ENCODE data around the gene ROR2. TPM values are rescaled to one million over a fixed set of nuclear protein-coding genes. Genes with fewer than 3 reads are reported as not detected.
"Not testable (repeated sequence)": the region's sequence is repeated elsewhere in the genome, so short reads cannot be mapped to it uniquely, and the experiment has no call there.

ROR2 gene
- total and polyA plus RNA-seq, 2 experiments from 2014 or later, result 7.1 to 12.9 TPM

GRCh38 chr9:91643481-91644077, 306.4 kb downstream of the ROR2 start:
- Histone ChIP-seq H3K79me2 (ENCODE audit: insufficient read depth) (no peaks in the 10 kb centered on the region), H3K4me2 (ENCODE audit: unreplicated experiment) (no peak overlapping the region), H3K9me2 (ENCODE audit: insufficient read depth) (no peaks in the 10 kb centered on the region), H2AFZ (no peak overlapping the region), H3K9ac (no peak overlapping the region), H3K9me3 (ENCODE audit: low read depth) (no peaks in the 10 kb centered on the region), H3K4me1 (ENCODE audit: insufficient read depth) (no peaks in the 10 kb centered on the region), H3K4me3 (no peak overlapping the region), H3K36me3 (ENCODE audit: low read depth) (no peaks in the 10 kb centered on the region), H3K27me3 (replicated peaks; ENCODE audit: insufficient read depth) (peaks cover 10% of the 10 kb centered on the region; the same call in 1 of the 2 replicates), H3F3A (ENCODE audit: insufficient read depth) (no peaks in the 10 kb centered on the region), H3K27ac (no peak overlapping the region), H4K20me1 (ENCODE audit: insufficient read depth) (no peaks in the 10 kb centered on the region)
- 42 to 49% methylated on average over 7 of the region's 7 CpGs for WGBS, 2 experiments (ENCODE audit: low coverage in 1 of 2, low lambda C conversion rate in 2 of 2, missing lambda C conversion rate in 2 of 2)
- DNase-seq, result peak; percentile 10
- in situ Hi-C loops (cut with MboI), result no loop called here
- TF ChIP-seq EZH2 (IDR thresholded peaks at IDR 0.05; ENCODE audit: insufficient read depth, poor library complexity, severe bottlenecking) (no peak), EZH2phosphoT487 (IDR thresholded peaks at IDR 0.05; ENCODE audit: insufficient read depth, low read depth) (no peak)

GRCh38 chr9:91642771-91643170, 307.3 kb downstream of the ROR2 start:
- in situ Hi-C loops (cut with MboI), result no loop called here
- H3K4me3 ChIP-seq, result no peak overlapping the region
- WGBS, 2 experiments (ENCODE audit: low coverage in 1 of 2, low lambda C conversion rate in 2 of 2, missing lambda C conversion rate in 2 of 2), result 77 to 79% methylated on average over 5 of the region's 5 CpGs

DNA sequence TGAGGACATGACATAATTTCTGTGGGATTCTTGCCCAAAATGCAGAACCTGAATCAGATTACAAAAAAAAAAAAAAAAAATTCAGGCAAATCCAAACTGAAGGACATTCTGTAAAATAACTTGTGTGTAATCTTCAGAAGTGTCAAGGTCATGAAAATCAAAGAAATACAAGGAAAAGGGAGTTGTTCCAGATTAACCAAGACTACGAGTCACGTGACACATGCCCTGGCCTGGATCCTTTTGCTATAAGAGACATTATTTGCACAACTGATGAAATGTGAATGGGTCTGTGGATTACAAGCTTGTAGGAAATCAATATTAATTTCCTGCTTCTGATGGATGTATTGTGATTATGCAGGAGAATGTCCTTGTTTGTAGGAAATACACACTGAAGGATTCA, 309.6 kb downstream of the ROR2 start:
- no peak overlapping the region for H3K4me2 ChIP-seq (ENCODE audit: unreplicated experiment)
- DNase-seq, result no peak
- no peaks in the 10 kb centered on the region for H3K9me2 ChIP-seq (ENCODE audit: insufficient read depth)
- no peak overlapping the region for H3K27ac ChIP-seq
- H3K9ac ChIP-seq, result no peak overlapping the region
- H3K36me3 ChIP-seq (ENCODE audit: low read depth), result no peaks in the 10 kb centered on the region
- no peaks in the 10 kb centered on the region for H3K9me3 ChIP-seq (ENCODE audit: low read depth)
- H3K4me1 ChIP-seq (ENCODE audit: insufficient read depth), result no peaks in the 10 kb centered on the region
- TF ChIP-seq EZH2 (IDR thresholded peaks at IDR 0.05; ENCODE audit: insufficient read depth, poor library complexity, severe bottlenecking) (no peak), EZH2phosphoT487 (IDR thresholded peaks at IDR 0.05; ENCODE audit: insufficient read depth, low read depth) (no peak)
- 46% methylated on average over 2 of the region's 2 CpGs for WGBS, 2 experiments (ENCODE audit: low coverage in 1 of 2, low lambda C conversion rate in 2 of 2, missing lambda C conversion rate in 2 of 2)
- in situ Hi-C loops (cut with MboI), result no loop called here
- H3K27me3 ChIP-seq (replicated peaks; ENCODE audit: insufficient read depth), result no peaks in the 10 kb centered on the region; the same call in 1 of the 2 replicates
- no peak overlapping the region for H3K4me3 ChIP-seq
- no peaks in the 10 kb centered on the region for H3K79me2 ChIP-seq (ENCODE audit: insufficient read depth)
- H3F3A ChIP-seq (ENCODE audit: insufficient read depth), result no peaks in the 10 kb centered on the region
- H2AFZ ChIP-seq, result no peak overlapping the region
- H4K20me1 ChIP-seq (ENCODE audit: insufficient read depth), result no peaks in the 10 kb centered on the region

More at GRCh38 chr9:91642771-91643170, 307.3 kb downstream of the ROR2 start:
- TF ChIP-seq EZH2phosphoT487 (IDR thresholded peaks at IDR 0.05; ENCODE audit: insufficient read depth, low read depth) (no peak), EZH2 (IDR thresholded peaks at IDR 0.05; ENCODE audit: insufficient read depth, poor library complexity, severe bottlenecking) (no peak)
- Histone ChIP-seq H3K27ac (no peak overlapping the region), H3K4me1 (ENCODE audit: insufficient read depth) (no peaks in the 10 kb centered on the region), H3K9ac (no peak overlapping the region), H3K27me3 (replicated peaks; ENCODE audit: insufficient read depth) (peaks cover 10% of the 10 kb centered on the region; the same call in 1 of the 2 replicates), H3K9me3 (ENCODE audit: low read depth) (no peaks in the 10 kb centered on the region), H3K36me3 (ENCODE audit: low read depth) (no peaks in the 10 kb centered on the region), H2AFZ (no peak overlapping the region), H3K4me2 (ENCODE audit: unreplicated experiment) (no peak overlapping the region), H4K20me1 (ENCODE audit: insufficient read depth) (no peaks in the 10 kb centered on the region), H3K9me2 (ENCODE audit: insufficient read depth) (no peaks in the 10 kb centered on the region), H3F3A (ENCODE audit: insufficient read depth) (no peaks in the 10 kb centered on the region), H3K79me2 (ENCODE audit: insufficient read depth) (no peaks in the 10 kb centered on the region)
- no peak for DNase-seq

GRCh38 chr9:91639054-91639453, 311.0 kb downstream of the ROR2 start:
- no peak for DNase-seq
- Histone ChIP-seq H3K4me1 (ENCODE audit: insufficient read depth) (no peaks in the 10 kb centered on the region), H3K9me3 (ENCODE audit: low read depth) (no peaks in the 10 kb centered on the region), H3K9ac (no peak overlapping the region), H3K4me2 (ENCODE audit: unreplicated experiment) (no peak overlapping the region), H3F3A (ENCODE audit: insufficient read depth) (no peaks in the 10 kb centered on the region), H4K20me1 (ENCODE audit: insufficient read depth) (no peaks in the 10 kb centered on the region), H3K27ac (no peak overlapping the region), H3K79me2 (ENCODE audit: insufficient read depth) (no peaks in the 10 kb centered on the region), H3K9me2 (ENCODE audit: insufficient read depth) (no peaks in the 10 kb centered on the region), H3K4me3 (no peak overlapping the region), H2AFZ (no peak overlapping the region), H3K36me3 (ENCODE audit: low read depth) (no peaks in the 10 kb centered on the region), H3K27me3 (replicated peaks; ENCODE audit: insufficient read depth) (peaks cover 4% of the 10 kb centered on the region; the same call in 1 of the 2 replicates)
- in situ Hi-C loops (cut with MboI), result no loop called here
- 69 to 83% methylated on average over 1 of the region's 1 CpG for WGBS, 2 experiments (ENCODE audit: low coverage in 1 of 2, low lambda C conversion rate in 2 of 2, missing lambda C conversion rate in 2 of 2)
- TF ChIP-seq EZH2phosphoT487 (IDR thresholded peaks at IDR 0.05; ENCODE audit: insufficient read depth, low read depth) (no peak), EZH2 (IDR thresholded peaks at IDR 0.05; ENCODE audit: insufficient read depth, poor library complexity, severe bottlenecking) (no peak)

DNA sequence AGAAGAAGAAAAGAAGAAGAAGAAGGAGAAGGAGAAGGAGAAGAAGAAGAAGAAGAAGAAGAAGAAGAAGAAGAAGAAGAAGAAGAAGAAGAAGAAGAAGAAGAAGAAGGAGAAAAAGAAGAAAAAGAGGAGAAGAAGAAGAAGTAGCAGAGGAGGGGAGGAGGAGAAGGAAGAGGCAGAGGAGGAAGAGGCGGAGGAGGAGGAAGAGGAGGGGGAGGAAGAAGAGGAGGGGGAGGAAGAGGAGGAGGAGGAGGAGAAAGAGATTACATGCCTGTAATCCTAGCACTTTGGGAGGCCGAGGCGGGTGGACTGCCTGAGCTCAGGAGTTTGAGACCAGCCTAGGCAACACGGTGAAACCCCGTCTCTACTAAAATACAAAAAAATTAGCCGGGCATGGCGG, 315.2 kb downstream of the ROR2 start:
- H4K20me1 ChIP-seq (ENCODE audit: insufficient read depth); in situ Hi-C loops (cut with MboI); DNase-seq; H3K9ac ChIP-seq; H3K4me1 ChIP-seq (ENCODE audit: insufficient read depth); H3F3A ChIP-seq (ENCODE audit: insufficient read depth); H3K9me2 ChIP-seq (ENCODE audit: insufficient read depth); H3K4me2 ChIP-seq (ENCODE audit: unreplicated experiment); H3K79me2 ChIP-seq (ENCODE audit: insufficient read depth); H2AFZ ChIP-seq; H3K27ac ChIP-seq; H3K36me3 ChIP-seq (ENCODE audit: low read depth); H3K4me3 ChIP-seq; H3K9me3 ChIP-seq (ENCODE audit: low read depth): not testable (repeated sequence)
- H3K27me3 ChIP-seq (replicated peaks; ENCODE audit: insufficient read depth), result peaks cover 14% of the 10 kb centered on the region; the same call in 1 of the 2 replicates
- WGBS, 2 experiments (ENCODE audit: low coverage in 1 of 2, low lambda C conversion rate in 2 of 2, missing lambda C conversion rate in 2 of 2), result 57 to 76% methylated on average over 5 to 7 of the region's 7 CpGs

Measured in GM23248 (cell line).